GM21526 (cell line): ENCODE data around the gene KLHL41.
"Not testable (repeated sequence)": the region's sequence is repeated elsewhere in the genome, so short reads cannot be mapped to it uniquely, and the experiment has no call there.

ENCODE experiments used
- ATAC-seq: cut with Tn5 transposase; IDR thresholded peaks from one replicate; pipeline ENCODE4 v1.9.1; 2021; ENCODE audit warnings: moderate library complexity; ENCODE audit not compliant: unreplicated experiment, low FRiP score

Gene KLHL41

DNA sequence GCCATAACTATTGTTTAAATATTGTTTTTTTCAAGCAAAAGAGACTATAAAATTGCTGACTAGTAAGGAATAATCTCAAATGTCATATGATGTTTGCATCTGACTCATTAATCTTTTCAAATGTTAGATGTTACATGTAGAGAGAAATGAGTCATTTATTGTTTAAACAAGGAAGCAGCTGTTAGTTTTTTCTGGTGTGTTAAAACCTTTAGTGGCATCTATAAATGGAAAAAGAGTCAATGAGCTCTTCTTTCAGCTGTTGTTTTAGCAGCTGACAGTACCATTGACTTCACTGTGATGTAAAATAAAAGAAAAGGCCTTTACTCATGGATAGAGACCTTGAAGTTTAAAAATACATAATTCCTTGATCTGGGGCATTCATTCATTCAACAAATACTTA, 1.8 kb upstream of the KLHL41 start:
- ATAC-seq, result no peak

GRCh38 chr2:169509955-169510354, 453 bp downstream of the KLHL41 start:
- ATAC-seq, result no peak

DNA sequence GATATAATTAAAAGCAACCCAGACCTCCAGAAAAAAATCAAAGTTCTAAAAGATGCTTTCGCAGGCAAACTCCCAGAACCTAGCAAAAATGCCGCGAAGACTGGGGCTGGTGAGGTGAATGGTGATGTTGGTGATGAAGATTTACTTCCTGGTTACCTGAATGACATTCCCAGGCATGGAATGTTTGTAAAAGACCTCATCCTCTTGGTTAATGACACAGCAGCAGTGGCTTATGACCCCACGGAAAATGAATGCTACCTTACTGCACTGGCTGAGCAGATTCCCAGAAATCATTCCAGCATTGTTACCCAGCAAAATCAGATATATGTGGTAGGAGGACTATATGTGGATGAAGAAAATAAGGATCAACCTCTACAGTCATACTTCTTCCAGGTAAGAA, 994 bp downstream of the KLHL41 start:
- no peak for ATAC-seq

DNA sequence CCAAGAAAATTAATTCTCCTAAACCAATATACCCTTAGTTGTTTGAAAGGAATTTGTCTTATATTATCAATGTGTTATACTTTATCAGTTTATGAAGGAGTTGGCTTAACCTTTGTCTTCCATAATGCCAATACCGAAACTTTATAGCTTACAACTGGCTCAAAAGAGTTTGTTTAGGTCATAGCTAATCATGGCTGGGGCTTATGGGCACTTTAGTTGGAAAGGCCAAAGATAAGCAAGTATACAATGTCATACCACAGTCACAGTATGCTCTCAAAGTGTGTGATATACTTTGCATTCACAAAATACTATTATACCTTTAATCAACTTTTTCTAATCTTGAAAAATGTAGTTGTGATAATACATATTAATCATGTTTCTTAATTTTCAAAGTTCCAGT, 2.3 kb downstream of the KLHL41 start:
- ATAC-seq, result no peak

DNA sequence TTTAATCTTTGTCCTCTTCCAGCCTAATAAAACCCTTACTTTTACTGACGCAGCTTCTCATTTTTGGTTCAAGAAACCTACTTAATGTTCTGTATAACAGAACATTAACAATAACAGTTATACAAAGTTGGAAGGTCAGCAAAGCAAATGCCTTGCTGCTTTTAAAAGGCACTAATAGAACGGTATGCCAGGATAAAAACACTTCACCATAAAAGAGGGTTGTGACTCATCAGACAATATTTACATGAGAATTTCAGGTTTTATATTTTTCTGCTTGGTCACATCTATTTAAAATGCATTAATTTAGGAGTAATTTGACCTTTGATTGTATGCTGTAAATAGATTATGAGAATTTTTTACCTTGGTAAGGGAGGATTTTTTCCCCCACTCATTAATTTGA, 3.0 kb downstream of the KLHL41 start:
- no peak for ATAC-seq

GRCh38 chr2:169513094-169513493, 3.6 kb downstream of the KLHL41 start:
- ATAC-seq, result no peak

- no peak for ATAC-seq
Measured at GRCh38 chr2:169513926-169514325, 4.4 kb downstream of the KLHL41 start.

DNA sequence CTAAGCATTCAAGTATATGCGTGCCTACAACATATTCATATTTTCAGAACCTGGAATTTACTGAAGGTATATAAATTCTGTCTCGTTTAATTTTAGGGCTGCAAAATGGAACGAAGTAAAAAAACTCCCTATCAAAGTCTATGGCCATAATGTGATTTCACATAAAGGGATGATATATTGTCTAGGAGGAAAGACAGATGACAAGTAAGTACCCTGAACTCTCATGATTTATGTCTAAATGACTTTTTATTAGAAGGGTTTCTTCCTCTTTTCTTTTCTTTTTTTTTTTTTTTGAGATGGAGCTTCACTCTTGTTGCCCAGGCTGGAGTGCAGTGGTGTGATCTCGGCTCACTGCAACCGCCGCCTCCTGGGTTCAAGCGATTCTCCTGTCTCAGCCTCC, 5.3 kb downstream of the KLHL41 start:
- ATAC-seq, result not testable (repeated sequence)

- not testable (repeated sequence) for ATAC-seq
Measured at GRCh38 chr2:169516488-169516995, 7.0 kb downstream of the KLHL41 start.

DNA sequence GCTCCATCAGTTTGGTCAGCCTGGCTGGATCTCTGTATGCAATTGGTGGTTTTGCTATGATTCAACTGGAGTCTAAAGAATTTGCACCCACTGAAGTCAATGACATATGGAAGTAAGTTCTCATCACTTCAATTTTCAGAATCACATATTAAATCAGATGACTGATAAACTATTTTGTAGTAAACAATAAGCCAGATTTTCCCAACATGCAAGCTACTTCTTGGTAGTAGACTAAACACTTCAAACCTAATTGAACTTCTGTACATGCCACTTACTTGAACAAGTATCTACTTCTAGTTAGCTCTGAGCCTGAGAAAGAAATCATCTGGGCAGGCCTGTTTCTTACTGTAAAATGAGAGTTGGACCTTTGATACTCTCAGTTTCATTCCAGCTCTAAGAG, 11.4 kb downstream of the KLHL41 start:
- no peak for ATAC-seq

GRCh38 chr2:169523681-169524080, 14.2 kb downstream of the KLHL41 start:
- no peak for ATAC-seq

DNA sequence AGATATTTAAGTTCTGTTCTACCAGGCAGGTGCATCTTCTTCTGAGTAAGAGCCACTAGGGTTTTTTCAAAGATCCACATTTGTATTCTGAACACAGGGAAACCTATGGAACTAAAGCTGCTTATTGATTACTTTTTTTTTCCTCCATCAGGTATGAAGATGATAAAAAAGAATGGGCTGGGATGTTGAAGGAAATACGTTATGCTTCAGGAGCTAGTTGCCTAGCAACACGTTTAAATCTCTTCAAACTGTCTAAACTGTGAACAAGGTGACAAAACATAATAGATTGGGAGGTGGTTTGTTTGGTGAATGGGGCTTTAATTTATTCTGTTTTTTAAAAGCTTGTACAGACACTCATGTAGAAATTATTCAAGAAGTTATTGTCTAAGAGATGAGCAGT, 15.9 kb downstream of the KLHL41 start:
- ATAC-seq, result no peak

GRCh38 chr2:169526451-169526850, 16.9 kb downstream of the KLHL41 start:
- no peak for ATAC-seq

- peak; percentile 80 for ATAC-seq
Measured at GRCh38 chr2:169528271-169528701, 18.8 kb downstream of the KLHL41 start.

DNA sequence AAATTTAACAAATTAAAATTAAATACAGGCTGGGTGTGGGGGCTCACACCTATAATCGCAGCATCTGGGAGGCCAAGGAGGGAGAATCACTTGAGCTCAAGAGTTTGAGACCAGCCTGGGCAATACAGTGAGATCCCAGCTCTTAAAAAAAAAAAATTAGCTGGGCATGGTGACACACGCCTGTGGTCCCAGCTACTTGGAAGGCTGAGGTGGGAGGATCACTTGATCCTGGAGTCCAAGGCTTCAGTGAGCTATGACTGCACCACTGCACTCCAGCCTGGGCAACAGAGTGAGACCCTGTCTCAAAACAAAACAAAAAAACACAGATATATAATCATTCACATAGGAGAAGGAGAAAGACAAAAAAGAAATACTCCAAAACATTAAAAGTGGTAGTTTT, 30.0 kb downstream of the KLHL41 start:
- not testable (repeated sequence) for ATAC-seq

DNA sequence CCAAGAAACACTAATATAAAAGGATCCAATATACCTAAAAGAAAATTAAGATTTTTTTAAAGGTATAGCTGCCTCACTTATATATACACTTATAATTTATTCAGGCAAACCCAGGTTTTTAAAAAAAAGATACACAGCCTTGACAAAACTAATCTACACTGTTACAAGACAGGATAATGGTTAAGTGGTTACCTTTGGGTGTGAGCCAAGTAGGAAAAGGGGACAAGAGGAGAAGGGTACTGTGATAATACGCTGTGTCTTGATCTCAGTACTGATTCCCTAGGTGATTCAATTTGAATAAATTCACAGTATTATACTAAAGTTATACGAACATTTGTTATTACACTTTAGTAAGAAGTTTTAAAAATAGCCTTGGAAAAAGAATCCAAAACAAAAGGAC, 30.6 kb downstream of the KLHL41 start:
- ATAC-seq, result no peak

GRCh38 chr2:169542433-169542832, 32.9 kb downstream of the KLHL41 start:
- no peak for ATAC-seq

DNA sequence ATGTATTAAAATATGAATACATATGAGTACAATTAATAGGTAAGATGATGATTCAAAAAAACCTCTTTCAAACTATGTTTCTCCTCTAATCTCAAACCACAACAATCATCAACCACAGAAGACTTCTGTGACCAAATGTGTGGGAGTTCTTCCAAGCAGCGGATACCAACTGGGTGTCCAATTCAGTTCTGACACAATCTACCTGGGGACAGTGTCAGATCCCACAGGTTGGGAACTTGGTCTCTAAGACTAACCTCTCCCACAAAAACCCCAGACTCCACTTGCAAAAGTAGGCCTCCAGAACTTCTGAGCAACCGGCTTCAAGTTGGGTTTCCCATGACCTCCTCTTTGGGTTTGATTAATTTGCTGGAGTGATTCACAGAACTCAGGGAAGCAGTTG, 37.3 kb downstream of the KLHL41 start:
- ATAC-seq, result no peak

DNA sequence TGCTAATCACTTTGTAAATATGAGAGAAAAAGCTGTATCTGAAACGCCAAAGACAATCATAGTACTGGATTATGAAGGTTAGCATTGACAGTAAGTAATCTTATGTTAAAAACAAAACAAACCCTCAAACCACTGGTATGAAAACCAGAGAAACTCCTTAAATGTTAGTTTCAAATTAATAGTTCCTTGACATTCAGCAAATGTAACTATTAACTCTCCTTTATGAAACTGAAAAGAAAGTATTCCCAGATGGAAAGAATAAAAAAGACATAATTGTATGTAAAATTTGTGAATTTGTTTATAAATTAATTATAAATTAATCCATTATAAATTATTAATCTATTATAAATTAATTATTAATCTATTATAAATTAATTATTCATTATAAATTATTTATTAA, 51.9 kb downstream of the KLHL41 start:
- no peak for ATAC-seq

- ATAC-seq, result not testable (repeated sequence)
Measured at GRCh38 chr2:169562084-169562483, 52.6 kb downstream of the KLHL41 start.

- ATAC-seq, result no peak
Measured at GRCh38 chr2:169562519-169562918, 53.0 kb downstream of the KLHL41 start.

GRCh38 chr2:169565686-169566085, 56.2 kb downstream of the KLHL41 start:
- ATAC-seq, result no peak

DNA sequence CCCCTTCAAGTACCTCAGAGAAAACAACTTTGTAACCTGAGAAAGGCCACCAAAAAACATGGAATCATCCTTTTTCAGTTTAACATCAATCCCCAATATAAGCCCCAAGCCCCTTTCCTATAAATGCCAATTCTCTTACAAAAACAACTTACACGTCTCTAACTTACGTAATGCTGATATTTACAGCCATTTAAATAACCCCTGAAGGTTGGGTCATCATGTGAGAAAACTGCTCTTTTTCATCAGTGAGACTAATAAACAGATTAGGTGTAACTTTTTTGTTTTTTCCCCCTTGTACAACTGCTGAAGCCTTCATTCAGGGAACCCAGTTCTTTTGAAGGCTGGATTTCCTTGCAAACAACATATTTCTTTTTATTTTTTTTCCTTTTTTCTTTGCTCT, 60.4 kb downstream of the KLHL41 start:
- ATAC-seq, result no peak
